GM21717 (cell line): ENCODE data around the gene POLR1B.
A peak's percentile ranks its signal among the peaks of the same experiment; 100 is the strongest.
"Not testable (repeated sequence)": the region's sequence is repeated elsewhere in the genome, so short reads cannot be mapped to it uniquely, and the experiment has no call there.

Experiments
- ATAC-seq: cut with Tn5 transposase; IDR thresholded peaks from one replicate; pipeline ENCODE4 v1.9.1; 2021; ENCODE audit warnings: mild to moderate bottlenecking, moderate library complexity; ENCODE audit not compliant: unreplicated experiment

POLR1B gene, protein sequence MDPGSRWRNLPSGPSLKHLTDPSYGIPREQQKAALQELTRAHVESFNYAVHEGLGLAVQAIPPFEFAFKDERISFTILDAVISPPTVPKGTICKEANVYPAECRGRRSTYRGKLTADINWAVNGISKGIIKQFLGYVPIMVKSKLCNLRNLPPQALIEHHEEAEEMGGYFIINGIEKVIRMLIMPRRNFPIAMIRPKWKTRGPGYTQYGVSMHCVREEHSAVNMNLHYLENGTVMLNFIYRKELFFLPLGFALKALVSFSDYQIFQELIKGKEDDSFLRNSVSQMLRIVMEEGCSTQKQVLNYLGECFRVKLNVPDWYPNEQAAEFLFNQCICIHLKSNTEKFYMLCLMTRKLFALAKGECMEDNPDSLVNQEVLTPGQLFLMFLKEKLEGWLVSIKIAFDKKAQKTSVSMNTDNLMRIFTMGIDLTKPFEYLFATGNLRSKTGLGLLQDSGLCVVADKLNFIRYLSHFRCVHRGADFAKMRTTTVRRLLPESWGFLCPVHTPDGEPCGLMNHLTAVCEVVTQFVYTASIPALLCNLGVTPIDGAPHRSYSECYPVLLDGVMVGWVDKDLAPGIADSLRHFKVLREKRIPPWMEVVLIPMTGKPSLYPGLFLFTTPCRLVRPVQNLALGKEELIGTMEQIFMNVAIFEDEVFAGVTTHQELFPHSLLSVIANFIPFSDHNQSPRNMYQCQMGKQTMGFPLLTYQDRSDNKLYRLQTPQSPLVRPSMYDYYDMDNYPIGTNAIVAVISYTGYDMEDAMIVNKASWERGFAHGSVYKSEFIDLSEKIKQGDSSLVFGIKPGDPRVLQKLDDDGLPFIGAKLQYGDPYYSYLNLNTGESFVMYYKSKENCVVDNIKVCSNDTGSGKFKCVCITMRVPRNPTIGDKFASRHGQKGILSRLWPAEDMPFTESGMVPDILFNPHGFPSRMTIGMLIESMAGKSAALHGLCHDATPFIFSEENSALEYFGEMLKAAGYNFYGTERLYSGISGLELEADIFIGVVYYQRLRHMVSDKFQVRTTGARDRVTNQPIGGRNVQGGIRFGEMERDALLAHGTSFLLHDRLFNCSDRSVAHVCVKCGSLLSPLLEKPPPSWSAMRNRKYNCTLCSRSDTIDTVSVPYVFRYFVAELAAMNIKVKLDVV

DNA sequence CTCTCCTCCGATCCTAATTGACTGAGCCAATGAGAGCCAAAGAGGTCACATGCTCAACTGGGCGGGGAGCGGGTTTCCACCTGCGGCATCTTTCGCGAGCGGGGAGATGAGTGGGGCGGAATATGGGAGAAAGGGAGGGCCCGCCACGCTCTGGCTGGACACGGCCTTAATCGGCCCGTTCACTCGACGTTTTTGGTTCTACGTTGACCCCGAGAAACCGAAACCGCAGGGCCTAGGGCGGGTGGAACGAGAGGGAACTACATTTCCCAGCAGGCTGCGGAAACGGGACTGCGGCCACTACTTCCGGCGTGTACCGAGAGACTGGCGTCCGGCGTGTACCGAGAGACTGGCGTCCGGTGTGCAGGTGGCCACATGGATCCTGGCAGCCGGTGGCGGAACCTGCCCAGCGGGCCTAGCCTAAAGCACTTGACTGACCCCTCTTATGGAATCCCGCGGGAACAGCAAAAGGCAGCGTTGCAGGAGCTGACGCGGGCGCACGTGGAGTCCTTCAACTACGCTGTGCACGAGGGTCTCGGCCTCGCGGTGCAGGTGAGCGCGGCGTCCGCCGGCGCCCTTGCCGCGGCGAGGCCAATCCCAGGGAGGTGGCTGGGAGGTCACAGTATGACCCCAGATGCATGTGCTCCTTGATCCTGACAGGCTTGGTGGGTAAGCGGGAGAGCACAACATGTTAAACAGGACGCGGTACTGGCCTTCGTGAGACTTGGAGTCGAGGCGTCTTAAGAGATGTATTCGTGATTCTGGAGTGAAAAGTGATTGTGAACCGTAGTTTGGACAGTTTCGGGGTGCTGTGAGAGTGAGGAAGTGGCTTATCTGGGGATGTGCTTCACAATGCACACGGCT is at the start of gene POLR1B:
POLR1B (plus strand) TSS at position 343 of the 861 bp plus-strand sequence; CDS start at position 373, 30 bp downstream.
- ATAC-seq, result peak; percentile 81

DNA sequence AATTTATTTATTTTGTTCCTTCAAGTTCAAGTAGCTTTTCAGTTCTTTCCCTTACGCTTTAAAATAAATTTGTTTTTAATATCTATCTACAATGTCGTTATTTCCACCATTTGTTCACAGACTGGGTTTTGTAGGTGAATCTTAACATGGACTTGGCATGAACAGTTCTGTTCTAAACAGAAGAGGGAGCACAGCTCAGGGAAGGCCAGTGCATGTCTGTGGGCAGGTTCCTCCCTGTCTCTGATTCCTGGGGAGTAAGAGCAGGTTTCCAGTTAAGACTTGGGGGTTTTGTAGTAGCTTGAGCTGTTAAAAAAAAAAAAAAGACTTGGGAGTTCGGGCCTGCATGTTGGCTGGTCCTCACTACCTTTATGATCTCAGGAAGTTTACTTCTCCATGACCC is 49.2 kb upstream of the POLR1B start:
- no peak for ATAC-seq

DNA sequence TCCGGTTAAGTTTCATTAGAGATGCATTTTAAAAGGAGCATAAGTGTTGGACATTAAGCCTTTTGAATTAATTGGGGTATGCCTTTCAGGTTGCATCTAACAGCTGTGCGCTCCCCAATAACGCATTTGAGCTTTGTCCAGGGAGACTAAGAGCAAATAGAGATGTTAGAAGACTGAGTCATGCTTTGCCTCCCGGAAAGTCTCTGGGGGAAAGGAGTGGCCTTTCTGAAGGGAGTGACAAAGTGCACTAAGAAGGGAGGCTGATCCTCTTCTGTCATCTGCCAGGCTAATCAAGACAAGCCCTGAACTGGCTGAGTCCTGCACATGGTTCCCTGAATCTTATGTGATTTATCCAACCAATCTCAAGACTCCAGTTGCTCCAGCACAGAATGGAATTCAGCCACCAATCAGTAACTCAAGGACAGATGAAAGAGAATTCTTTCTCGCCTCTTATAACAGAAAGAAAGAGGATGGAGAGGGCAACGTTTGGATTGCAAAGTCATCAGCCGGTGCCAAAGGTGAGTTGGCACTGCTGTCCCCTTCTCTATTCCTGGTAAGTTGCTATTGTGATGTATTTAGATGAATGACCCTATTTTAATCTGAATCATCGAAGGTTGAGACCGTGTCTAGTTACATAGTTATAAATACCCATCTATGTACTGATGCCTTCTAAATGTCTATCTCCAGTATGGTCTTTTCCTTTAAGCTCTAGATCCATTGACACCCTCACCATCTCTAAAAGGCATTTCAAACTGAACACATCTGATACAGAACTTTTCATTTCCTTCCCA is 48.2 kb upstream of the POLR1B start:
- no peak for ATAC-seq

DNA sequence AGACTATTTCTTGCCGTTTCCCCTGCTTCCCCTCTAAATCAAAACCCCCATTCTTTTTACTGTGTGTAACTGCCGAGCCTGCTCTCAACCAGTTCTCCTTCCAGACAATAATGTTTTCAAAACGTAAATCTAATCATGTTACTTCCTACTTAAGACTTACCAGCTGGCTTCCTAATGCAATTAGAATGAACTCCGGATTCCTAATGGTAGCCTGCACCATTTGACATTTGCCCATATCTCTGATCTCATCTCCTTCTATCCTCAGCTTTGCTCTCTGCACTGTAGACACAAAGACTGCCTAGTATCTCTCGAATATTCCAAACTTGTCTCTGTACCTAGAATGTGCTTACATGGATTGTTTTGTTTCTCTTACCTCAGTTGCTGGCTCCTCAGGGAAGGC is 47.4 kb upstream of the POLR1B start:
- ATAC-seq, result no peak

DNA sequence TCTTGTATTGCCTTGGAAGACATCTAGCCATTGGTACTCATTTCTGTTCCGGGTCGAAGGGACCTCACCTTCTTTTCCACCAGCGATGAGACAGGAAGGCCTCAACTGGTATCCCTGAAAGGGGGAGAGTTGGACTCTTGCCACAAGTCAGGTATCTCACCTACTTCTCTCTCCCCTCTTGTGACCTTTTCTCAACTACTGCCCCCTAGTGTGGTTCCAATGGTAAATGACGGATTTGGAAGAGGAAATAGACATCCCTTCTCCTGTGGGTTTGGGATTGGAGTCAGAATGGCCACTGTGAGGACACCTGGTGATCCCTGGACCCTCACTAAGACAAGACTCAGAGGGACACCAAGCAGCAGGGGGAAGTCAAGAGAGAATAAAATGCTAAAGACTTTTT is 46.4 kb upstream of the POLR1B start:
- ATAC-seq, result not testable (repeated sequence)

DNA sequence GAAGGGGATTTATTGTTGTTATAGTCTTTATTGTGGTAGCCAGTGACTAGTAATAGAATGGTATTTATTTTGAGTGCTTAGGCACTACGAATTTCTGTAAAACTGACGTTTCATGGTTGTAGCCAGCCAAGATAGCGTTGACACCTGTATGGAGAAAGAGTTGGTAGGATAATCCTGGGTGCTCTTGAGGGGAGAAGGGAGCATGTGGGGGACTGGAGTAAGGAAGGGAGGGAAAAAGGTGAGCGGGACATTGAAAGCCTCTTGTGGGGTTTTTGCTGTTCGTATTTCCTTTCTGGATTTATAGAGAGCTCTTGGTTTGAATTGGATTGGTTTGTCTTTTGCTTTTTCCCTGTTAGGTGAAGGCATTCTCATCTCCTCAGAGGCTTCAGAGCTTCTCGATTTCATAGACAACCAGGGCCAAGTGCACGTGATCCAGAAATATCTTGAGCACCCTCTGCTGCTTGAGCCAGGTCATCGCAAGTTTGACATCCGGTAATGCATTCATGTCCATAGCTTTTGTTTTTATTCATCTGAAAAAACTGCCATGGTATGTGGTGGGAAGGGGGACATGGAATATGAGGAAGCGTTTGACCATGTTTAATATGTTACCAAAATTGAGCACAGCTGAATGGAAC is 41.3 kb upstream of the POLR1B start:
- ATAC-seq, result not testable (repeated sequence)

DNA sequence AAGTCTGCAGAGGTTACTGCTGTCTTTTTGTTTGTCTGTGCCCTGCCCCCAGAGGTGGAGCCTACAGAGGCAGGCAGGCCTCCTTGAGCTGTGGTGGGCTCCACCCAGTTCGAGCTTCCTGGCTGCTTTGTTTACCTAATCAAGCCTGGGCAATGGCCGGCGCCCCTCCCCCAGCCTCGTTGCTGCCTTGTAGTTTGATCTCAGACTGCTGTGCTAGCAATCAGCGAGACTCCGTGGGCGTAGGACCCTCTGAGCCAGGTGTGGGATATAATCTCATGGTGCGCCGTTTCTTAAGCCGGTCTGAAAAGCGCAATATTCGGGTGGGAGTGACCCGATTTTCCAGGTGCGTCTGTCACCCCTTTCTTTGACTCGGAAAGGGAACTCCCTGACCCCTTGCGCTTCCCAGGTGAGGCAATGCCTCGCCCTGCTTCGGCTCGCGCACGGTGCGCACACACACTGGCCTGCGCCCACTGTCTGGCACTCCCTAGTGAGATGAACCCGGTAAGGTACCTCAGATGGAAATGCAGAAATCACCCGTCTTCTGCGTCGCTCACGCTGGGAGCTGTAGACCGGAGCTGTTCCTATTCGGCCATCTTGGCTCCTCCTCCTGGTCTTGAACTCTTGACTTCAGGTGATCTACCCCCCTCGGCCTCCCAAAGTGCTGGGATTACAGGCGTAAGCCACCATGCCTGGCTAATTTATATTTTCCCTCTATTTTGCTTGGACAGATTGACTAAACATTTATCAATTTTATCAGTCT is 32.8 kb upstream of the POLR1B start:
- not testable (repeated sequence) for ATAC-seq

DNA sequence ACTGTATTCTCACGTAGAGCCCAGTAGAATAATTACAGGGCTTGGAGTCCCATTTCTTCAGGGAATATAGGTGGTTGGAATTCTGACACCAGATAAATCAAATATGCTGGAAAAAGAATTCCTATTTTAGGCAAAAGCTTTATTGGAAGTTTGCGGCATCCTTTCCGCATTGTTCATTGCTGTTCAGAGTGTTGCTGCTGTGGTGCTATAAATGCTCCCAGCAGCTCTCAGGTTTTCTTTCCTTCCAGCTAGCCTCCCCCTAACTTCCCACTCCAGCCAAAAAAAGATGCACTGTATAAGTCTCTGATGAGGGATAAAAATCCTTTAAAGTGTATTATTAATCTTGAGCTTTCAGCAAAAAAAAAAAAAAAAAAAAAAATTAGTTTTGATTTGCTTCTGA is 25.5 kb upstream of the POLR1B start:
- no peak for ATAC-seq

DNA sequence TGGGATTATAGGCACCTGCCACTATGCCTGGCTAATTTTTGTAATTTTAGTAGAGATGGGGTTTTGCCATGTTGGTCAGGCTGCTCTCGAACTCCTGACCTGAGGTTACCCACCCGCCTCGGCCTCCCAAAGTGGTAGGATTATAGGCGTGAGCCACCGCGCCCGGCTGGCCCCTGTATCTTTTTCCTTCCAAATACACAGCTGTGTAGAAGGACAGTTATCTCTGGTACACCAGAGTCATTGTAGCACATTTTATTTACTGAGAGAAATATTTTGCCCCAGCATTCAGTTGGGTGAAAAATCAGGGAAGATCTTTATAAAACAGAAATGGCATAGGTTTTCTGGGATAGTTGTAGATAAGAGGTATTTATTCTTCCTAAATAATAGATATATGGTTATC is 23.5 kb upstream of the POLR1B start:
- no peak for ATAC-seq

DNA sequence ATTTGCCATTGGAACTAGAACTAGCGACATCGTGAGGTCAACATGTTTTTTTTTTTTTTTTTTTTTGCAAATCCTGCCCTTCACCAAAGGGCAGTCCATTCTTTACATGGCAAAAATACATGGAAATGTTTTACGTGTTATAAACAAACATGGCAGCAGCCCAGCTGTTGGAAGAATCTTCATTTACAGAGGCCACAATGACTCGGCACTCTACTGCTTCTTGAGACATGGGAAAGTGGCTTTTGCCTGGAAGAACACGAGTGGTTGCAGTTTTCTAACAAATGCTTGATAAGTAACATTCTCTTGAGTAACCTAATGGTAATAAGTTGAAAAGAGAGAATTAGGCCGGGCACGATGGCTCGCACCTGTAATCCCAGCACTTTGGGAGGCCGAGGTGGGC is 22.8 kb upstream of the POLR1B start:
- no peak for ATAC-seq

DNA sequence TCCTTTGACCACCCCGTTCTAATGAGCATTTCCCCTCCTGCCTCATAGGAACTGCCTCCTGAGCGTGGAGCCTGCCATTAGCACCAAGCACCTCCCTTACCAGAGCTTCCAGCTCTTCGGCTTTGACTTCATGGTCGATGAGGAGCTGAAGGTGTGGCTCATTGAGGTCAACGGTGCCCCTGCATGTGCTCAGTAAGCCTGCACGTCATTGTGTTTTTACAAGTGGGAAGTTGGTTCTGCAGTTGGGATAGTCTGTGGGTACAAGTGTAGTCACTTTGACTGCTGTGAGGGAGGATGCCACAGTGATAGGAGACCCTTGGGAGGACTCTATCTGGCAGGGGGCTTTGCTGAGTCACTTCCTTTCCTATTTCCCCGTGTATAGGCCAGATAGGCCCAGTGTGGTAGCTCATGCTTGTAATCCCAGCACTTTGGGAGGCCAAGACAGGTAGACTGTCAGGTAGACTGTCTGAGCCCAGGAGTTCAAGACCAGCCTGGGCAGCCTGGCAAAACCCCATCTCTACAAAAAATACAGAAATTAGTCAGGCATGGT is 22.0 kb upstream of the POLR1B start:
- no peak for ATAC-seq

DNA sequence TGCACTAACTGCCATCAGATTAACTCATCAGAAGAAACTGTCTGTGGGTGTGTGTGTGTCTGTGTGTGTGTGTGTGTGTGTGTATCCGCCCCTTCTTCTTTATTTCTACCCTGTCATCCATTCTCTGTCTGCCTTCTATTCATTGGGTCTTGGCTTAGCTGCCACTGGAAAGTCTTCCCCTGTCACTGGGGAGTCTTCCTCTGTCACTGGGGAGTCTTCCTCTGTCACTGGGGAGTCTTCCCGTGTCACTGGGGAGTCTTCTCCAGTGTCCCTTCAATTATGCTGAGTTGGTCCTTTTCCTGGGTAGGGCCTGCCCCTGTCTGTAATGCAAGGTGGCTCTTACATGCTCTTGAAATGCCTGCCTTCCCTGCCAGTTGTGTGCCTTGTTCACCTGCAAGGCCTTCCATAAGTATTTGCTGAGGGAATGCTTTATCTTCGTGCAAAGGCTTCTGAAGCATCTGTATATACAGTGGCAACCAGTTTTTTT is 18.9 kb upstream of the POLR1B start:
- ATAC-seq, result no peak

DNA sequence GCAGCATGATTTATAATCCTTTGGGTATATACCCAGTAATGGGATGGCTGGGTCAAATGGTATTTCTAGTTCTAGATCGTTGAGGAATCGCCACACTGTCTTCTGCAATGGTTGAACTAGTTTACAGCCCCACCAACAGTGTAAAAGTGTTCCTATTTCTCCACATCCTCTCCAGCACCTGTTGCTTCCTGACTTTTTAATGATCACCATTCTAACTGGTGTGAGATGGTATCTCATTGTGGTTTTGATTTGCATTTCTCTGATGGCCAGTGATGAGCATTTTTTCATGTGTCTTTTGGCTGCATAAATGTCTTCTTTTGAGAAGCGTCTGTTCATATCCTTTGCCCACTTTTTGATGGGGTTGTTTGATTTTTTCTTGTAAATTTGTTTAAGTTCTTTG is 18.0 kb upstream of the POLR1B start:
- ATAC-seq, result not testable (repeated sequence)

DNA sequence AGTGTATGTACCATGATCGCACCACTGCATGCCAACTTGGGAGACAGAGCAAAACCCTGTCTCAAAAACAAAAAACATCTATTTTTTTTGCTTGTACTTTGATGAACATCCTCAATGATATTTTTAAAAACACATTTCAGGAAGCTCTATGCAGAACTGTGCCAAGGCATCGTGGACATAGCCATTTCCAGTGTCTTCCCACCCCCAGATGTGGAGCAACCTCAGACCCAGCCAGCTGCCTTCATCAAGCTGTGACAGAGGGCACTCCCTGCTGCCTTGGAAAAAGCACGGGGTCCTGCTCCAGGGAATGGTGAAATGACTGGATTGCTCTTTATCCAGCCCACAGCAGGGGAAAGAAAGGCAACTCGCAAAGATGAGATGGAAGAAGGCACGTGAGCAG is 13.7 kb upstream of the POLR1B start:
- ATAC-seq, result no peak

DNA sequence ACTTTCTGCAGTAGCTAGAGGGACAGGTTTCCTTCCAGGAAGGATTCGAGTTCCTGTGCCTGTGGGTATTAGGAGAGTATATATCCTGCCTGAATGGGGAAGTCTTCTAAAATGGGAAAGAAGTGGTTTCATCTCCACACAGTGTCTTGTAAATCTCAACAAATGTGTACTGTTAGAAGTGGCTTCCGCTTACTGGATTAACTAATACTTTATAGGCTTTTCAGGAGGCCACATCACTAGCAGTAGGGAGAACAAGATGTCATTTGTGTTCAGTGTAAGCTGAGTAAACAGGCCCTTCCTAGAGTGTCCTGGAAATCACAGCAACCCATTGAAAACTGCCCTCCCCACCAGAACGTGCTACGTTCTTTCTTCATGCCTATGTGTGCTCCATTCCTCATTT is 12.5 kb upstream of the POLR1B start:
- ATAC-seq, result no peak

DNA sequence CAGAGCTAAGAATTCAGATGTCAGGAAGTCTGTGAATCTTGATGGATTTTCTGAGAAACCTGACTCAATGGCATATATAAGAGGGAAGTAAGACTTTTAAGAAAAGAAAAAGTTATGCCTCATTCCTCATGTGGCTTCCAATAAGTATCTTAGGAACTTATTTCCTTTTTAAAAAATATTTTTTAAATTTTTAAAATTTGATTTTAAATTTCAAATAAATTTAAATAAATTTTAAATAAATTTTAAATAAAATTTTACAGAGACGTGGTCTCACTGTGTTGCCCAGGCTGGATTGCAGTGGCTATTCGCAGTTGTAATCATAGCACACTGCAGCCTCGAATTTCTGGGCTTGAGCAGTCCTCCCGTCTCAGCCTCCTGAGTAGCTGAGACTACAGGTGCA is 11.5 kb upstream of the POLR1B start:
- ATAC-seq, result no peak

DNA sequence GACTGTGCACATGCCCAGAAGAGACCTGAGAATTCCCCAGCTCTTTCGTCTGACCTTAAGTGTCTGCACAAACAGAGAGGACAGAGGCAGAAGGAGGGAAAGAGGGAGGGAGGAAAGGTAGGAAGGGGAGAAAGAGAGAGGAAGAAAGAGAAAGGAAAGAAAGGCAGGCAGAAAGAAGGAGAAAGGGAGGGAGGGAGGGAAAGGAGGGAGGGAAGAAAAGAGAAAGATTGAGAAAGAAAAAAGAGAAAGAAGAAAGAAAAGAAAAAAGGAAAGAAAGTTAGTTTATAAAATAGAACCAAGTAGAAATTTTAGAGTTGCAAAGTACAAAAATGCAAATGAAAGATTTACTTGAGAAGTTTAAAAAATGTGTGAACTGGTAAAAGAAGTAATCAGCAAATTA is 7.4 kb upstream of the POLR1B start:
- no peak for ATAC-seq

DNA sequence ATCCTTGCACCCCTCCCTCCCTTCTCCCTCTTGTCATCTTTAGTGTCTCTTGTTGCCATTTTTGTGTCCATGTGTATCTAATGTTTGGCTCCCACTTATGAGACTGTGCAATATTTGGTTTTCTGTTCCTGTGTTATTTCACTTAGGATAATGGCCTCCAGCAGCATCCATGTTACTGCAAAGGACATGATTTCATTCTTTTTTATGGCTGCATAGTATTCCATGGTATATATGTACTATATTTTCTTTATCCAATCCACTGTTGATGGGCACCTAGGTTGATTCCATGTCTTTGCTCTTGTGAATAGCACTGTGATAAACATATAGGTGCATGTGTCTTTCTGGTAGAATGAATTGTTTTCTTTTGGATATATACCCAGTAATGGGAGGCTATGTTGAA is 5.6 kb upstream of the POLR1B start:
- not testable (repeated sequence) for ATAC-seq
